MM.1S (cell line): ENCODE data around the gene PKNOX1.
"Not testable (repeated sequence)": the region's sequence is repeated elsewhere in the genome, so short reads cannot be mapped to it uniquely, and the experiment has no call there.

Experiments
- DNase-seq: peaks from one replicate; pipeline ENCODE4 v3.0.0-alpha.2; 2015
- H2AFZ ChIP-seq: fragments of 300-600 bp; sonication (generic); 2 replicates; pipeline ENCODE4 v1.6.0; 2016; ENCODE audit warnings: antibody characterized with exemption, low read length
- H3F3A ChIP-seq: fragments of 300-600 bp; sonication (generic); 2 replicates; pipeline ENCODE4 v1.6.1; 2016; ENCODE audit warnings: mild to moderate bottlenecking, antibody characterized with exemption, low read length, moderate library complexity, mixed read lengths; ENCODE audit not compliant: insufficient read depth
- H3K27ac ChIP-seq: fragments of 300-600 bp; sonication (generic); 2 replicates; pipeline ENCODE4 v1.5.1; 2016; ENCODE audit warnings: mild to moderate bottlenecking, low read length
- H3K27me3 ChIP-seq: fragments of 300-600 bp; sonication (generic); replicated peaks from 2 replicates; pipeline ENCODE4 v1.6.0; 2016; ENCODE audit warnings: low read length; ENCODE audit not compliant: insufficient read depth
- H3K36me3 ChIP-seq: fragments of 300-600 bp; sonication (generic); replicated peaks from 2 replicates; pipeline ENCODE4 v1.6.1; 2016; ENCODE audit warnings: mild to moderate bottlenecking, low read length, mixed read lengths; ENCODE audit not compliant: insufficient read depth
- H3K4me1 ChIP-seq: fragments of 300-600 bp; sonication (generic); 2 replicates; pipeline ENCODE4 v1.6.1; 2016; ENCODE audit warnings: low read length, mixed read lengths
- H3K4me2 ChIP-seq: fragments of 300-600 bp; sonication (generic); 2 replicates; pipeline ENCODE4 v1.6.0; 2016; ENCODE audit warnings: low read depth, low read length
- H3K4me3 ChIP-seq: fragments of 300-600 bp; sonication (generic); 2 replicates; pipeline ENCODE4 v1.5.1; 2016; ENCODE audit warnings: low read length, mixed read lengths
- H3K79me2 ChIP-seq: fragments of 300-600 bp; sonication (generic); 2 replicates; pipeline ENCODE4 v1.6.1; 2016; ENCODE audit warnings: mixed run types, low read length, mixed read lengths
- H3K9ac ChIP-seq: fragments of 300-600 bp; sonication (generic); 2 replicates; pipeline ENCODE4 v1.6.1; 2016; ENCODE audit warnings: low read length, mixed read lengths
- H3K9me2 ChIP-seq: fragments of 300-600 bp; sonication (generic); replicated peaks from 2 replicates; pipeline ENCODE4 v1.6.1; 2016; ENCODE audit warnings: mild to moderate bottlenecking, low read length, mixed read lengths; ENCODE audit not compliant: insufficient read depth
- H3K9me3 ChIP-seq: fragments of 300-600 bp; sonication (generic); replicated peaks from 2 replicates; pipeline ENCODE4 v1.6.1; 2016; ENCODE audit warnings: mild to moderate bottlenecking, low read length, mixed read lengths; ENCODE audit not compliant: insufficient read depth
- H4K20me1 ChIP-seq: fragments of 300-600 bp; sonication (generic); 2 replicates; pipeline ENCODE4 v1.6.1; 2016; ENCODE audit warnings: mild to moderate bottlenecking, low read length, moderate library complexity, mixed read lengths; ENCODE audit not compliant: insufficient read depth
- EZH2 ChIP-seq: fragments of 300-600 bp; sonication (generic); optimal IDR thresholded peaks from 2 replicates; pipeline ENCODE3; 2017; ENCODE audit warnings: low read depth, mild to moderate bottlenecking, antibody characterized with exemption, low read length, mixed read lengths
- EZH2phosphoT487 ChIP-seq: fragments of 300-600 bp; sonication (generic); IDR thresholded peaks from 2 replicates; pipeline ENCODE4 v1.6.1; 2018; ENCODE audit warnings: antibody characterized with exemption, low read length
- TF ChIP-seq, protein P1 (sequence below): fragments of 300-600 bp; sonication (generic); IDR thresholded peaks from 2 replicates; pipeline ENCODE4 v1.5.1; 2016; ENCODE audit warnings: antibody characterized with exemption, low read length, mixed read lengths

The PKNOX1 gene

DNA sequence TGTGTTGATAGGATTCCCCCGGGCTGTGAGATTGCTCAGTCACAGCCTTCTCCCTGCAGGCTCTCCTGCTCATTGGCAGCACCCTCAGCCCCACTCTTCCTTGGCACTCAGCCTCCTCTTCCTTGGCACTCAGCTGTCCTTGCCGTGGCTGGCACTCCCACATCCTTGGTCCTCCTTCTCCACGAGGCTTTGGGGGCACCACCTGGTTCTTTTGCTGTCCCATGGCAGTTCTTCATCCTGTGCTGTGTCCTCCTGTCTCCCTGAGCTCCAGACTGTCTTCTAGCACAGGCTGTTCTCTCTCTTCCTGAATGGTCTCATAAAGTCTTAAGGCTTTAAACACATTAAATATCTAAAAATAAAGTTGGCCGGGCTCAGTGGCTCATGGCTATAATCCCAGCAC, 27.0 kb downstream of the PKNOX1 start:
- no peak overlapping the region for H3K4me2 ChIP-seq
- no peak overlapping the region for H3K9ac ChIP-seq
- TF ChIP-seq, protein P1, sequence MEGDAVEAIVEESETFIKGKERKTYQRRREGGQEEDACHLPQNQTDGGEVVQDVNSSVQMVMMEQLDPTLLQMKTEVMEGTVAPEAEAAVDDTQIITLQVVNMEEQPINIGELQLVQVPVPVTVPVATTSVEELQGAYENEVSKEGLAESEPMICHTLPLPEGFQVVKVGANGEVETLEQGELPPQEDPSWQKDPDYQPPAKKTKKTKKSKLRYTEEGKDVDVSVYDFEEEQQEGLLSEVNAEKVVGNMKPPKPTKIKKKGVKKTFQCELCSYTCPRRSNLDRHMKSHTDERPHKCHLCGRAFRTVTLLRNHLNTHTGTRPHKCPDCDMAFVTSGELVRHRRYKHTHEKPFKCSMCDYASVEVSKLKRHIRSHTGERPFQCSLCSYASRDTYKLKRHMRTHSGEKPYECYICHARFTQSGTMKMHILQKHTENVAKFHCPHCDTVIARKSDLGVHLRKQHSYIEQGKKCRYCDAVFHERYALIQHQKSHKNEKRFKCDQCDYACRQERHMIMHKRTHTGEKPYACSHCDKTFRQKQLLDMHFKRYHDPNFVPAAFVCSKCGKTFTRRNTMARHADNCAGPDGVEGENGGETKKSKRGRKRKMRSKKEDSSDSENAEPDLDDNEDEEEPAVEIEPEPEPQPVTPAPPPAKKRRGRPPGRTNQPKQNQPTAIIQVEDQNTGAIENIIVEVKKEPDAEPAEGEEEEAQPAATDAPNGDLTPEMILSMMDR: no peak
- TF ChIP-seq EZH2phosphoT487: no peak
- no peak for TF ChIP-seq EZH2
- H2AFZ ChIP-seq: no peak overlapping the region
- H3K9me2 ChIP-seq: no peaks in the 10 kb centered on the region
- H3F3A ChIP-seq: no peaks in the 10 kb centered on the region
- no peak overlapping the region for H3K4me3 ChIP-seq
- H3K79me2 ChIP-seq: 0 out of 2 replicates have a peak, but pooled peaks cover 5% of the 10 kb centered on the region
- no peaks in the 10 kb centered on the region for H3K27me3 ChIP-seq
- H4K20me1 ChIP-seq: no peaks in the 10 kb centered on the region
- no peaks in the 10 kb centered on the region for H3K9me3 ChIP-seq
- no peak overlapping the region for H3K27ac ChIP-seq
- no peaks in the 10 kb centered on the region for H3K4me1 ChIP-seq
- no peak for DNase-seq
- H3K36me3 ChIP-seq: no peaks in the 10 kb centered on the region

- no peaks in the 10 kb centered on the region for H3K36me3 ChIP-seq
- no peaks in the 10 kb centered on the region for H4K20me1 ChIP-seq
- TF ChIP-seq EZH2phosphoT487 (no peak), EZH2 (no peak)
- no peaks in the 10 kb centered on the region for H3F3A ChIP-seq
- H2AFZ ChIP-seq: no peak overlapping the region
- H3K79me2 ChIP-seq: 0 out of 2 replicates have a peak, but pooled peaks cover 3% of the 10 kb centered on the region
- no peaks in the 10 kb centered on the region for H3K4me1 ChIP-seq
- no peak overlapping the region for H3K4me2 ChIP-seq
- no peaks in the 10 kb centered on the region for H3K9me2 ChIP-seq
- no peak overlapping the region for H3K27ac ChIP-seq
- H3K9ac ChIP-seq: no peak overlapping the region
- no peaks in the 10 kb centered on the region for H3K9me3 ChIP-seq
- no peaks in the 10 kb centered on the region for H3K27me3 ChIP-seq
- H3K4me3 ChIP-seq: no peak overlapping the region
- DNase-seq: no peak
Observed at GRCh38 chr21:43004926-43005325, 30.6 kb downstream of the PKNOX1 start.

GRCh38 chr21:43005635-43006034, 31.3 kb downstream of the PKNOX1 start:
- TF ChIP-seq EZH2phosphoT487 (no peak), EZH2 (no peak)
- TF ChIP-seq, protein P1: no peak
- Histone ChIP-seq H3F3A (no peaks in the 10 kb centered on the region), H3K27me3 (no peaks in the 10 kb centered on the region), H2AFZ (no peak overlapping the region), H3K4me2 (no peak overlapping the region), H4K20me1 (no peaks in the 10 kb centered on the region), H3K36me3 (no peaks in the 10 kb centered on the region), H3K4me3 (no peak overlapping the region), H3K9me3 (no peaks in the 10 kb centered on the region), H3K27ac (no peak overlapping the region), H3K9ac (no peak overlapping the region), H3K79me2 (0 out of 2 replicates have a peak, but pooled peaks cover 3% of the 10 kb centered on the region), H3K4me1 (no peaks in the 10 kb centered on the region), H3K9me2 (no peaks in the 10 kb centered on the region)
- DNase-seq: no peak

GRCh38 chr21:43006051-43006873, 31.9 kb downstream of the PKNOX1 start:
- H4K20me1 ChIP-seq, H3K4me3 ChIP-seq, H3K9ac ChIP-seq, H3K4me1 ChIP-seq, H3K4me2 ChIP-seq, H2AFZ ChIP-seq, H3K9me3 ChIP-seq, H3K27ac ChIP-seq, H3K9me2 ChIP-seq, DNase-seq, H3K27me3 ChIP-seq, H3K79me2 ChIP-seq, H3K36me3 ChIP-seq, H3F3A ChIP-seq: not testable (repeated sequence)
